Mesenchymal stem cell (in vitro differentiated cells and primary cell): ENCODE data around the gene ATG9A.

Experiments
- DNase-seq: peaks from one replicate; pipeline ENCODE4 v3.0.0-alpha.2; 2013
- H2AFZ ChIP-seq: one replicate; pipeline ENCODE4 v1.6.1; 2013; ENCODE audit warnings: low read depth, mild to moderate bottlenecking, control low read depth, inconsistent platforms, low read length, moderate library complexity
- H2AK5ac ChIP-seq: 2 replicates; pipeline ENCODE4 v1.6.1; 2013; ENCODE audit warnings: low read length, moderate library complexity, mild to moderate bottlenecking, inconsistent platforms; ENCODE audit not compliant: severe bottlenecking
- H2BK120ac ChIP-seq: one replicate; pipeline ENCODE4 v1.6.1; 2013; ENCODE audit warnings: low read depth, mild to moderate bottlenecking, inconsistent platforms, low read length, moderate library complexity
- H2BK12ac ChIP-seq, 2 experiments: one replicate each; pipeline ENCODE4 v1.6.1; 2013; ENCODE audit warnings: inconsistent platforms in 2 of 2, low read length in 2 of 2, mild to moderate bottlenecking in 2 of 2, moderate library complexity in 2 of 2, control low read depth in 1 of 2
- H2BK15ac ChIP-seq: one replicate; pipeline ENCODE4 v1.6.1; 2013; ENCODE audit warnings: mild to moderate bottlenecking, low read depth, inconsistent platforms; ENCODE audit not compliant: poor library complexity, severe bottlenecking
- H2BK5ac ChIP-seq: 2 replicates; pipeline ENCODE4 v1.6.1; 2013; ENCODE audit warnings: low read depth, mild to moderate bottlenecking, low read length, control low read depth, inconsistent platforms; ENCODE audit not compliant: poor library complexity, severe bottlenecking
- H3K14ac ChIP-seq, 2 experiments: one replicate each; pipeline ENCODE4 v1.6.1; 2013; ENCODE audit warnings: inconsistent platforms in 2 of 2, low read length in 2 of 2, control low read depth in 1 of 2, mild to moderate bottlenecking in 1 of 2, moderate library complexity in 1 of 2
- H3K18ac ChIP-seq, 2 experiments: one replicate each; pipeline ENCODE4 v1.6.1; 2013; ENCODE audit warnings: inconsistent platforms in 2 of 2, low read length in 2 of 2, control low read depth in 1 of 2, low read depth in 1 of 2, mild to moderate bottlenecking in 1 of 2
- H3K23ac ChIP-seq, 2 experiments: one replicate each; pipeline ENCODE4 v1.6.1; 2013; ENCODE audit warnings: inconsistent platforms in 2 of 2, low read length in 2 of 2, mild to moderate bottlenecking in 2 of 2, moderate library complexity in 2 of 2, control low read depth in 1 of 2
- H3K27ac ChIP-seq: 2 replicates; pipeline ENCODE4 v1.5.1; 2013; ENCODE audit warnings: mild to moderate bottlenecking, moderate library complexity, low read length, control low read depth, inconsistent platforms; ENCODE audit not compliant: poor library complexity, severe bottlenecking
- H3K27me3 ChIP-seq, 2 experiments: 2 replicates each; pipeline versions ENCODE4 v1.6.1 to v1.7.0; 2013; ENCODE audit warnings: low read length in 2 of 2, mild to moderate bottlenecking in 2 of 2, moderate library complexity in 2 of 2, control low read depth in 1 of 2, inconsistent platforms in 1 of 2; ENCODE audit not compliant: control insufficient read depth in 1 of 2, insufficient read depth in 1 of 2
- H3K36me3 ChIP-seq, 2 experiments: 2 replicates each; pipeline versions ENCODE4 v1.6.1 to v1.7.0; 2013; ENCODE audit warnings: low read length in 2 of 2, control low read depth in 1 of 2, inconsistent platforms in 1 of 2, low read depth in 1 of 2, mild to moderate bottlenecking in 1 of 2; ENCODE audit not compliant: insufficient read depth in 2 of 2, control insufficient read depth in 1 of 2
- H3K4ac ChIP-seq, 2 experiments: one replicate each; pipeline ENCODE4 v1.6.1; 2013; ENCODE audit warnings: inconsistent platforms in 2 of 2, low read length in 2 of 2, mild to moderate bottlenecking in 2 of 2, moderate library complexity in 2 of 2, control low read depth in 1 of 2, low read depth in 1 of 2
- H3K4me1 ChIP-seq: 2 replicates; pipeline ENCODE4 v1.6.1; 2013; ENCODE audit warnings: low read depth, low read length, control low read depth; ENCODE audit not compliant: control insufficient read depth, insufficient read depth
- H3K4me2 ChIP-seq: 2 replicates; pipeline ENCODE4 v1.6.1; 2013; ENCODE audit warnings: low read length, mild to moderate bottlenecking, inconsistent platforms; ENCODE audit not compliant: poor library complexity, severe bottlenecking
- H3K4me3 ChIP-seq, 2 experiments: 2 replicates each; pipeline versions ENCODE4 v1.5.1 to v1.7.0; 2013; ENCODE audit warnings: low read length in 2 of 2, mild to moderate bottlenecking in 2 of 2, control low read depth in 1 of 2, low read depth in 1 of 2; ENCODE audit not compliant: insufficient read depth in 1 of 2
- H3K79me1 ChIP-seq: replicated peaks from 2 replicates; pipeline ENCODE4 v1.6.1; 2013; ENCODE audit warnings: mild to moderate bottlenecking, control low read depth, low read length, inconsistent platforms; ENCODE audit not compliant: poor library complexity, severe bottlenecking
- H3K9ac ChIP-seq: 2 replicates; pipeline ENCODE4 v1.7.0; 2013; ENCODE audit warnings: mild to moderate bottlenecking, low read length, moderate library complexity
- H3K9me3 ChIP-seq: 2 replicates; pipeline ENCODE4 v1.7.0; 2013; ENCODE audit warnings: mild to moderate bottlenecking, low read length; ENCODE audit not compliant: control insufficient read depth
- H4K8ac ChIP-seq: one replicate; pipeline ENCODE4 v1.6.1; 2013; ENCODE audit warnings: inconsistent platforms, mild to moderate bottlenecking, low read length, moderate library complexity
- H4K91ac ChIP-seq: one replicate; pipeline ENCODE4 v1.6.1; 2013; ENCODE audit warnings: mild to moderate bottlenecking, low read length, inconsistent platforms
- WGBS: methylation state at CpG from one replicate; pipeline ENCODE4 v1.1.7; 2013; ENCODE audit warnings: mixed read lengths; 5-methylcytosine and 5-hydroxymethylcytosine counted together

ATG9A gene

DNA sequence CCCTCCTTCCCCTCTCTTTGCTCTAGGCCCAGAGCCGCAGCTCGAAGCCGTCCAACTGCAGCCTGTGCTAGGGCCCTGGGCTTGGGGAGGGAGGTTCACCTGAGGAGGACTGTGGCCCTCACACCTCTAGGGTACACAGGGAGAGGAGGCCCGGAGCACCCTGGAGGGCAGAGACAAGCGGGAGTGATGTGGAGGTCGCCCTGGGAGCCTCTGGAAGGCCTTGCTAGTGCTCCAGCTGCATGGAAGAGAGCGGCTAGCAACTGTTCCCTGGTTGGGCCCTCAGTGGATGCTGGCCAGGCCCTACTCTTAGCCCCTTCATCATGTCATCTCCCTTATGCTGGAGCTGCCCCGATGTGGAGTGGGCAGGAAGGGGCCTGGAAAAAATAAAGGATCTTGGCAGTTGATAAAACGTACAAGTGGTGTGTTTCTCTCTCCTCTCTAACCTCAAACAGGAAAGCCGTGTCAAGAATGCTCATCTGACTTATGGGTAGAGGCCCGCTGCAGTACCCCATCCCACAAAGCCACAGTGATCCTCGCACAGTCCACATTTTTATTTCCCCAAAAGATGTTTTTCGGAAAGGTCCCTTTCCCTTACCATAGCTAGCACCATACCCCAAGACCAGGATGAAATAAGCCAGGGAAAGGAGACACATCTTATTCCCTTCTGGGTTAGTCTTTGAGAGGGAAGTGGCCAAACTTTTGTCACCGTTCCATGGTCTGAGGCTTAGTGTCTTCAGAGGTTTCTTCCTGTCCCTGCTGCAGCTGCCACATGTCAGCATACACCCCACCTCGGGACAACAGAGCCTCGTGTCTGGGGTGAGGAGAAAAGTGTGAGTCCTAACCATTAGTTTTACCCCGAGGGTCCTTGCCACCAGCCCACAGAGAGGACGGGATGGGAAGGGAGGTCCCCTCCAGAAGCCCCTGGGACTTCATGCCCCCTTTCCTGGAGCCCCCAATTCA is 19.9 kb downstream of the ATG9A start:
- Histone ChIP-seq H3K36me3 (peaks cover 54 to 64% of the 10 kb centered on the region in 2 experiments), H3K23ac (no peak overlapping the region), H3K4me1 (peaks cover 14% of the 10 kb centered on the region), H3K4me2 (no peak overlapping the region), H4K91ac (no peak overlapping the region), H2BK120ac (no peak overlapping the region), H2BK15ac (no peak overlapping the region), H2BK12ac (peak overlapping the region in 1 of 2 experiments; percentile 11), H2BK5ac (no peak overlapping the region), H3K4me3 (no peak overlapping the region), H3K4ac (peak overlapping the region in 1 of 2 experiments; percentile 73), H2AFZ (no peak overlapping the region), H3K9ac (no peak overlapping the region), H3K79me1 (peaks cover 12% of the 10 kb centered on the region), H3K14ac (no peak overlapping the region), H4K8ac (no peak overlapping the region), H2AK5ac (no peak overlapping the region), H3K9me3 (no peaks in the 10 kb centered on the region), H3K27me3 (no peaks in the 10 kb centered on the region), H3K18ac (no peak overlapping the region), H3K27ac (no peak overlapping the region)
- 95% methylated on average over 16 of the region's 18 CpGs for whole genome bisulfite sequencing
- DNase-seq, result no peak

DNA sequence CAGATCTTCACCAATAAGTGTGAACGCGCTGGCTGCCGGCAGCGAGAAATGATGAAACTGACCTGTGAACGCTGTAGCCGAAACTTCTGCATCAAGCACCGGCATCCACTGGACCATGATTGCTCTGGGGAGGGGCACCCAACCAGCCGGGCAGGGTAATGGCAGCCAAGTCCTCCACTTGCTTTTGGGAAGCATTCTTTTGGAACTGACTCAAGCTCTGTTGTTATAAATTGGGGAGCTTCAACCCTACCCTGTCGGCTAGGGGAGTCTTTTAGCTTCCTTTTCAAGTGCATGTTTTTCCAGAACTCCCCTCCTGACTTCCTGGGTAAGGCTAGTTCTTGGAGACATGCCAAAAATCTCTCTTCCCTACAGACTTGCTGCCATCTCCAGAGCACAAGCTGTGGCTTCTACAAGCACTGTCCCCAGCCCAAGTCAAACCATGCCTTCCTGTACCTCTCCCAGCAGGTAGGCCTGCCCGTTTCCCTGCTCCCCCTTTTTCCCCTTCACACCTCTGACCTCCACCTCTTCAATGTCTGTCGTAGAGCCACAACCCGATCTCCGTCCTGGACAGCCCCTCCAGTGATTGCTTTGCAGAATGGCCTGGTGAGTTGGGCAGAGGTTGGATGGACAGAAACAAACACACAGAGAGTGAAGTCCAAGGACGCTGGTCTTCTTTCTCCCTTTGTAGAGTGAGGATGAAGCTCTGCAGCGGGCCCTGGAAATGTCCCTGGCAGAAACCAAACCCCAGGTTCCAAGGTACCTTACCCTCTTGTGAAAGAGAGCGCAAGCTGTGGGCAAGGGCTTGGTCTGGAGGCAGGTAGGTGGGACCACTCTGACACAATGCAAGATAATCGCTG is 21.3 kb downstream of the ATG9A start:
- peak; percentile 50 for DNase-seq
- 85% methylated on average over 16 of the region's 17 CpGs for WGBS

DNA sequence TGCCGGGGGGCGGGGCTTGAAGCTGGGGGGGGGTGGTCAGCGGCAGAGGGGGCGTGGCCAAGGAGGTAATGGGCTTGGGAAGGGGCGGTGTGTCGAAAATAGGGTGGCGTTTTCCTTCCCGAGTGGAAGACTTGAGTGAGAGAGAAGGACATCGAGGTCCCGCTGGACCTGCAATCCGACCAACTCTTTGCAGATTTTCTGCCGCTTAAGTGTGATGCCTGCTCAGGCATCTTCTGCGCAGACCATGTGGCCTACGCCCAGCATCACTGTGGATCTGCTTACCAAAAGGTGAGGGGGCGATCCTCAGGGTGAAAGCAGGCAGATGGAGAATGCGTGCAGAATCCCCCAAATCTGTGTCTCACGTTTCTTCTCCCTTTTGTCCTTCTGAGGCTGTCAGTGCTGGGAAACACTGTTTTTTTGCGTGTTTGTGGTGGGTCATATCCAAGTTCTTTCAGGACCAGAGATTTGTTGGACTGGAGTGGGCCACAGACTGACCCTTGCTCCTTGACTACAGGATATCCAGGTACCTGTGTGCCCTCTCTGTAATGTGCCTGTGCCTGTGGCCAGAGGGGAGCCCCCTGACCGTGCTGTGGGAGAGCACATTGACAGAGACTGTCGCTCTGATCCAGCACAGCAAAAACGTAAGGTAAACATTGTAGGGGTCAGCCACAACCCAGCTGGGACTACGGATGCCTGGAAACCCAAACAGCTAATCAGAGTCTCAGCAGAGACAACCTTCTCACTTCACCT is 22.1 kb downstream of the ATG9A start:
- Histone ChIP-seq H3K14ac (peak overlapping the region in 1 of 2 experiments; percentile 64), H2AK5ac (peak overlapping the region; percentile 31), H3K4me1 (peaks cover 14% of the 10 kb centered on the region), H3K4me2 (peak overlapping the region; percentile 44), H2BK120ac (peak overlapping the region; percentile 38), H3K23ac (no peak overlapping the region), H2BK15ac (no peak overlapping the region), H3K79me1 (peaks cover 8% of the 10 kb centered on the region), H3K4ac (peak overlapping the region; percentile 34 to 83), H3K9ac (peak overlapping the region; percentile 83), H4K91ac (no peak overlapping the region), H3K27ac (peak overlapping the region; percentile 3), H3K4me3 (peak overlapping the region; percentile 76 to 87), H2BK12ac (peak overlapping the region; percentile 14 to 81), H2AFZ (peak overlapping the region; percentile 20), H3K27me3 (no peaks in the 10 kb centered on the region), H2BK5ac (no peak overlapping the region), H3K36me3 (peaks cover 33 to 43% of the 10 kb centered on the region in 2 experiments), H4K8ac (peak overlapping the region; percentile 57), H3K18ac (peak overlapping the region in 1 of 2 experiments; percentile 58), H3K9me3 (no peaks in the 10 kb centered on the region)
- WGBS, result 23% methylated on average over 21 of the region's 22 CpGs
- peak; percentile 43 for DNase-seq

More for the DNA sequence above, 21.3 kb downstream of the ATG9A start:
- Histone ChIP-seq H2BK15ac (no peak overlapping the region), H3K4me2 (peak overlapping the region; percentile 44), H2BK120ac (peak overlapping the region; percentile 38), H3K14ac (no peak overlapping the region), H3K27ac (peak overlapping the region; percentile 3), H3K4me1 (peaks cover 14% of the 10 kb centered on the region), H3K4me3 (peak overlapping the region in 1 of 2 experiments; percentile 87), H3K9me3 (no peaks in the 10 kb centered on the region), H3K9ac (peak overlapping the region; percentile 83), H3K36me3 (peaks cover 40 to 50% of the 10 kb centered on the region in 2 experiments), H3K23ac (no peak overlapping the region), H2AK5ac (peak overlapping the region; percentile 21), H3K27me3 (no peaks in the 10 kb centered on the region), H2AFZ (no peak overlapping the region), H4K8ac (peak overlapping the region; percentile 57), H3K4ac (peak overlapping the region in 1 of 2 experiments; percentile 83), H3K79me1 (peaks cover 10% of the 10 kb centered on the region), H4K91ac (no peak overlapping the region), H2BK5ac (no peak overlapping the region), H3K18ac (peak overlapping the region in 1 of 2 experiments; percentile 58), H2BK12ac (peak overlapping the region in 1 of 2 experiments; percentile 45)
